ENCODE data around the gene CACNB3. TPM values are rescaled to one million over a fixed set of nuclear protein-coding genes. Genes with fewer than 3 reads are reported as not detected.

CACNB3 gene
- total and polyA plus RNA-seq, 9 of the 15 experiments (the other 6 are each of a cell fraction or from before 2014, with no cell fraction given) = 0.24 to 2.0 (median 1.5) TPM

DNA sequence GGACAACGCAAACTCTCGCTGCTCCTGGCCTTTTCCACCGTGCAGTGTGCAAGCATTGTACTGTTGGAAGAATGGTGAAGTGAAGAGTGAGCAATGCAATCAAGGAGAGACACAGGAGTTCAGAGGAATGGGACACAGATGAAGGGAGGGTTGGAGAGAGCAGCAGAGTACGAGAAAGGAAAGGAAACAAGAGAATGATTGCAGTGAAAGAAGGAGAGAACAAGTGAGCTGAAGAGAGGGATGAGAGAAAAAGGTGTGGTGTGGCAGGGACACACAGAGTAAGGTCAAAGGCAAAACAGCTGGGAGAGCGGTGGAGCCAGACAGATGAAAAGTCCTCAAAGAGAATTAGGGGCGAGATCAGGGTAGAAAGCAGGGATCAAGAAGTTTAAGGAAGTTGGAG lies 13.0 kb downstream of the CACNB3 start:
- peaks cover 3% of the 10 kb centered on the region for H3K9me1 ChIP-seq (ENCODE audit: control insufficient read depth, insufficient read depth, low read length)
- no peak for ATAC-seq
- WGBS (ENCODE audit: insufficient coverage, low coverage, missing lambda C conversion rate) = 81% methylated on average over 6 of the region's 6 CpGs
- peaks cover 0 to 8% of the 10 kb centered on the region in 2 experiments; a peak in 1 of 5 replicates for H3K4me1 ChIP-seq (replicated peaks in 1 of 2; ENCODE audit: control insufficient read depth in 2 of 2, insufficient read depth in 2 of 2, low read length in 2 of 2)
- no peak overlapping the region for H3K27ac ChIP-seq (ENCODE audit: extremely low read depth, low read depth, low read length)
- H3K9me3 ChIP-seq (replicated peaks; ENCODE audit: control insufficient read depth, insufficient read depth, low read depth, low read length) = no peaks in the 10 kb centered on the region
- CTCF ChIA-PET (ENCODE audit: low intra/inter-chr PET ratio) = no interaction called here
- no peak overlapping the region for H3K9ac ChIP-seq (ENCODE audit: insufficient read depth in 1 of 2, low read depth in 2 of 2, low read length in 2 of 2)
- no peak overlapping the region for H3K4me3 ChIP-seq
- intact Hi-C loops (cut with micrococcal nuclease) = no loop called here
- no peak for TF ChIP-seq CAMTA2 (CRISPR knock-in tag; conservative IDR thresholded peaks at IDR 0.05)
- no peak for TF ChIP-seq BRF1 (IDR thresholded peaks at IDR 0.05; ENCODE audit: borderline replicate concordance, extremely low read depth, insufficient read length)
- no peak for TF ChIP-seq ZNF197 (CRISPR knock-in tag; IDR thresholded peaks at IDR 0.05; ENCODE audit: low read depth)
- no peak for TF ChIP-seq ZNF175 (CRISPR knock-in tag; IDR thresholded peaks at IDR 0.05; ENCODE audit: low read depth)
- TF ChIP-seq GABPA (tag; conservative IDR thresholded peaks at IDR 0.05; ENCODE audit: low read depth) = no peak
- no peak for TF ChIP-seq ZNF224 (CRISPR knock-in tag; IDR thresholded peaks at IDR 0.05)
- TF ChIP-seq XRCC3 (IDR thresholded peaks at IDR 0.05) = no peak
- no peak for TF ChIP-seq SIN3B (IDR thresholded peaks at IDR 0.05; ENCODE audit: low read depth)
- no peak for TF ChIP-seq SAP30 (IDR thresholded peaks at IDR 0.05; ENCODE audit: borderline replicate concordance, insufficient read depth, low read depth, low read length, poor library complexity, severe bottlenecking)
- TF ChIP-seq CBFB (CRISPR knock-in tag; IDR thresholded peaks at IDR 0.05) = no peak
- no peaks in the 10 kb centered on the region; a peak in 1 of 5 replicates for H3K27me3 ChIP-seq (ENCODE audit: control insufficient read depth in 2 of 2, insufficient read depth in 2 of 2, low read length in 2 of 2)
- no peak overlapping the region for H2AFZ ChIP-seq (ENCODE audit: low read depth, low read length)
- DNase-seq (ENCODE audit: extremely low read depth in 1 of 4, low spot score in 3 of 4) = no peak
- POLR2A ChIA-PET = interaction anchor here (0.6 to 3.2 kb wide), 6 partner anchors 9 to 160 kb away, joined by 3 to 9 read pairs (median 4); no protein-coding TSS in a partner anchor
- in situ Hi-C loops (cut with MboI) = no loop called here
- peaks cover 77% of the 10 kb centered on the region for H3K36me3 ChIP-seq (ENCODE audit: control insufficient read depth, insufficient read depth, low read length)
- no peak for FAIRE-seq
- 0 out of 2 replicates have a peak, but pooled peaks cover 15% of the 10 kb centered on the region for H4K20me1 ChIP-seq (replicated peaks; ENCODE audit: control insufficient read depth, insufficient read depth, low read length)
- H3K79me2 ChIP-seq (ENCODE audit: control insufficient read depth, insufficient read depth, low read length) = no peaks in the 10 kb centered on the region
- BruUV-seq (replicated peaks) = no TSS peak
- no peak overlapping the region for H3K4me2 ChIP-seq (ENCODE audit: insufficient read depth, low read length)
